NCI-H1436 (cell line): ENCODE data around the gene COQ10B.
"Not testable (repeated sequence)": the region's sequence is repeated elsewhere in the genome, so short reads cannot be mapped to it uniquely, and the experiment has no call there.

Source experiments
- DNase-seq: peaks from one replicate; lab custom pipeline; 2025; lab: John Stamatoyannopoulos, UW

The COQ10B gene

DNA sequence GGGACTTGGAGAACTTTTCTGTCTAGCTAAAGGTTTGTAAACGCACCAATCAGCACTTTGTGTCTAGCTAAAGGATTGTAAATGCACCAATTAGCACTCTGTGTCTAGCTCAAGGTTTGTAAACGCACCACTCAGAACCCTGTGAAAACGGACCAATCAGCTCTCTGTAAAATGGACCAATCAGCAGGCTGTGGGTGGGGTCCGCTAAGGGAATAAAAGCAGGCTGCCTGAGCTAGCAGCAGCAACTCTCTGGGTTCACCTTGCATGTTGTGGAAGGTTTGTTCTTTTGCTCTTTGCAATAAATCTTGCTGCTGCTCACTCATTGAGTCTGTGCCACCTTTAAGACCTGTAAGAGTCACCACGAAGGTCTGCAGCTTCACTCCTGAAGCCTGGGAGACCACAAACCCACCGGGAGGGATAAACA is 2.4 kb upstream of the COQ10B start:
- DNase-seq: not testable (repeated sequence)

DNA sequence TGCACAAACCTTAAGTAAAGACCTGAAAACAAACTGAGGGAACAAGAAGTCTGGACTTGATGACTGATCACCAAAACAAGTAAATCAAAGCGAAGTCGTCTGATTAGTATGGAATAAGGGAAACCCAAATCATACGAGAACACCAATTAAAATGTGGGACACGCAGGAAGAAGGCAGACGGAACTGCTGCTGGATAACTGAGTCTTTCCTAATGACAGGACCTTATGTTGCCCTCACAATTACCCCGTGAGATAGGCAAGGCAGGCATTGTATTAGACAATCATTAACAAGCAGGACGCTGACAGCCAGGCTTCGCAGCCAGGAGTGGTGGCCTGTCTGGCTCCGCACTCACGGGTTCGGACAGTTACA is 614 bp upstream of the COQ10B start:
- no peak for DNase-seq

DNA sequence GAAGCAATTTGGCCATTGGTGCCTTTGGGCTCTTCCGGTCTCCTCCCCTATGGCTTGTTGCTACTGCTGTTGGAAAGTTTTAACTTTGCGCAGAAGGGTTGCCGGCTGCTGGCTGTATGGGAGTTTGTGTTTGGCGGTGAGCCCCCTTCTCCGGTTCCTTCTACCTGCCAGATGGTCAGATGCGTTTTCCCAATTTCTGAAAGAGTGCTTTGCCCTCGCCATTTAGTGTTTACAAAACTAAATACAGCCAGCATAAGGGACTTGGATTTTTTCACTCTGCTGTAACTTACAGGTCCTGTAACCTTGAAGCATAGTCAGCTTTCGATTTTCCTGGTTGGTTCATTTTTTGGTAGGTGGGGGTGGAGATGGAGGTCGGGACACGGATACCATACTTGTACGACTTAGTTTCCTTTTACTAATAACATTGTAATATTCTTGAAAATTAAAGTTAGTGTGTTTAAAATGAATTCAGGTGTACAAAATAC is 604 bp downstream of the COQ10B start:
- no peak for DNase-seq

DNA sequence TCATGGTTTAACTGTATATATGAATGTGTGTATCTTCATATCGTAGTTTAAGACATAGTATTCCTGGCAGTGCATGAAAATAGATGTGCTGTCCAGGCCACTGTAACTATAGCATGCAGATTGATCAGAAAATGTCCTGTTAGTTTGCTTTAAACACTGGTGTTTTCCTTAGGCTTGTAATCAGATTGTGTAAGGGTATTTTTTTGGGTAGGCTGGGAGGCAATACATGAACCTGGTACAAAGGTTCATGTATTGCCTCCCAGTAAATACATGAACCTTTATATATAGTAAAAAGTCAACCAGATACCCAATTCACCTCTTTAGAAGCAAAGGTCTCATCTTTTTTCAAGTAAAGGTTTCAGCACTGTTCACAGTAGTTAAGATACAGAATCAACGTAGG is 1.6 kb downstream of the COQ10B start:
- no peak for DNase-seq

DNA sequence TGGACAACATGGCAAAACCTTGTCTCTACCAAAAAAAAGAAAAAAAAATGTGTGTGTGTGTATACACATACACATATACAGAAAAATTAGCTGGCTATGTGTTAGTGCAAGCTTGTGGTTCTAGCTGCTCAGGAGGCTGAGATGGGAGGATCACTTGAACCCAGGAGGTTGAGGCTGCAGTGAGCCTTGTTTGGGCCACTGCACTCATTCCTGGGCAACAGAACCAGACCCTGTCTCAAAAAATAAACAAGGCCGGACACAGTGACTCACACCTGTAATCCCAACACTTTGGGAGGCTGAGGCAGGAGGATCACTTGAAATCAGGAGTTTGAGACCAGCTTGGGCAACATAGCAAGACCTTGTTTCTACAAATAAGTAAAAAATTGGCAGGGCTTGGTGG is 2.1 kb downstream of the COQ10B start:
- no peak for DNase-seq

DNA sequence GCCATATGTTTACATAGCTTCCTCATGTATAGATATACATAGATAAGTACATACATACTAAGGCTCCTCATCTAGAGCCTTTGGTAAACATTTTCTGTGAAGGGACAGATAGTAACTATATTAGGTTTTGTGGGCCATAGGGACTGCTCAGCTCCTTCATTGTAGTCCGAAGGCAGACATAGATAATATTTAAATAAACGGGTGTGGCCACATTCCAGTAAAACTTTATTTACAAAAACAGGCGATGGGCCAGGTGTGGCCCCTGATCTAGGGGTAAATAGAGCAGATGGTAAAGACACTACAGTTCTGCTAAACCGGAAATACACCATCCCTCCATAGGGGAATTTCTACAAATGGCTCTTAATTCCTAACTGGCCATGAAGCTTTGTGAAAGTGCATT is 7.3 kb downstream of the COQ10B start:
- no peak for DNase-seq

DNA sequence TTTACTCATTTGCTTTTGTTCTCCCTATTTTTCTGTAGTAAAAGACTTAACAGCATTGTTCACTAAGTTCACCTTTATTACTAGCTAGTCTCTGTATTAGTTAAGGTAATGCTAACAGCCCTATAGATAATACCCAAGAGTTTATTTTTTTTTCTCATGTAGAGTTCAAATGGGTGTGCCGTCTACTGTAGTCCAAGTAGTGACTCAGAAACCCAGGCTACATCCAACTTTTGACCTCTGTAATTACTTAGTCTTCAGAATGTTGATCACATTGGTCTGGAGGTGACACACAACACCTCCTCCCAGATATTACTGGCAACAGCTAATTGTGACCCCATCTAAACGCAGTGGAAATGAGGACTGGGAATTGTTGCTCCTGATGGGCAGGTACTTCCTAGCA is 7.7 kb downstream of the COQ10B start:
- DNase-seq: no peak

DNA sequence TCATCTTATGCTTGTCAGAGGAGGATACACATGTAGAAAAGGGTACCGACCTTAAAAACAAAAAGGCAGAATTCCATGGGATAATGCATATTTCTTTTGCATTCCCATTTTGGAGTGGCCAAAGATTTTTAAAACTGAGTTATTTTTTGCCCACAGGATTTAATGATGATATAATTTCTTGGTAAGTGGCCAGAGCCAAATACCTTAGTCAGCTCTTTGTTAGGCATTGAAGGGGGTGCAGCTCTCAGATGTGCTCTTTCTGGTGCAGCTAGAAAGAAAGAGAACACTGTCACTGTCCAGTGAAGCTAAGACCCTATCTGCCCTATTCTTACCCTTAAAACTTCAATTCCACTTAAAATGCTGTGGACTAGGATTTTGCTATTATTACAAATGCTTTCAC is 10.8 kb downstream of the COQ10B start:
- no peak for DNase-seq

DNA sequence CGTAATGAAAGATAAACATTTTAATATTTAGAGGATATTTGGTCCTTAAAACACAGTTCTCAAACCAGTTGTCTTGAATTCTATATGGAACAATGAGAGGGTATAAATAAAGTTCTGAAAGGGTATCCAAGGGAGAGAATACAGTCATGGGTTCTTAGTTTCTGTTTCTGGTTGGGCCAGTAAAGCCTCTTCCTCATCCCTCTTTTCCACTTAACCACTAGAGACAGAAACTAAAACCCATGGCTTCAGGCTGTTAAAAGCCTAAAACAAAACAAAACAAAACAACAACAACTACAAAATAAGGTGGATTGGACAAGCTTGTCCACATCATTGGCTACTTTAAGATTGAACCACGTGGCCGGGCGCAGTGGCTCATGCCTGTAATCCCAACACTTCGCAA is 18.8 kb downstream of the COQ10B start:
- no peak for DNase-seq

DNA sequence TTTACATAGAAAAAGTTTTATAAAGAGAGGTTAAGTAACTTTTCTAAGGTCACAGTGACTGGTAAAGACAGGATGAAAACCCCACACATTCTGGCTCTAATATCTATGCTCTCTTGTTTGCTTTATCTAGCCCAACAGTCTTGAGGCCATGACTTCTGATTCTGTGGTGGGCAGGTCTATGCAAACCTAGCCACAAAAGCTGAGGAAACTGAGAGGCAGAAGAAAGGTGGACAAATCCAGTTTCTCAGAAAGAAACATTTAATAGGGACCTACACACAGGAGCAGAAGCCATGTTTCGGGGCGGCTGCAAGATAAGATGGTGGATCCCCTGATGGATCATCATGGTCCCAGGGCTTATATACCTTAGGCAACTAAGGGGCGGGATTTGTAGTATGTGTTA is 24.4 kb downstream of the COQ10B start:
- no peak for DNase-seq

DNA sequence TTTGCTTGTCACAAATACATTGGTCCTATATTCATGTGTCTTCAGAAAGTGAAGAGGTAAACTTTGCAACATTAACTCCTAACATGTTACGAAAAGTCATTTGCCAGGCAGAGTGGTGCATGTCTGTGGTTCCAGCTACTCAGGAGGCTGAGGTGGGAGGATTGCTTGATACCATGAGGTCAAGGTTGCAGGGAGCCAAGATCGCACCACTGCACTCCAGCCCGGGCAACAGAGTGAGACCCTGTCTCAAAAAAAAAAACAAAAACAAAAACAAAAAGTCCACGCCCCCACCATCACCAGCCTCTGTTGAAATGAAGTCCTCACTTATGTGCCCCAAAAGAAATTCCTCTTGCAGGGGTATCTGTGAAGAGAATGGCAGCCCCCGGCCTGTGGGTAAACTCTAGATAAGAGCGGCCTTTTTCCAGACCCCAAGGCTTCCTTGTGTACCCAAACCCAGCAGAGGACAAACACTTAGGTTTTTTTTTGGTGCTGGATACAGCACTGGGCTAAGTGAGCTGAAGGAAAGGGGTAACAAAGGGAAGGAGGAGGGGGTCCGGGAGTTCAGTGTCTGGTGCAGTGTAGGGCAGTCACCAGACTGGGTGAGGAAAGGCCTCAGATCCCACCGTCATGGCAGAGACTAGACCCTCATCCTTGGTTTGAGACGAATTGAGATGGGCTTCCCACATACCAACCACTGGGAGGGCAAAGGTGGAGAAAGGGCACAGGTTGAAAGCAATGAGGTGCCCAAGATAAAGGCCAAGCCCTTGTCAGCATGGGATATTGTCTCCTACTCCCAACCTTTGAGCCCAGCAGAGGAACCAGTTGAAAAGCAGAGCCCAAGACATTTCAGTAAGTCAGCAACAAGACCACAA is 27.0 kb downstream of the COQ10B start:
- no peak for DNase-seq

DNA sequence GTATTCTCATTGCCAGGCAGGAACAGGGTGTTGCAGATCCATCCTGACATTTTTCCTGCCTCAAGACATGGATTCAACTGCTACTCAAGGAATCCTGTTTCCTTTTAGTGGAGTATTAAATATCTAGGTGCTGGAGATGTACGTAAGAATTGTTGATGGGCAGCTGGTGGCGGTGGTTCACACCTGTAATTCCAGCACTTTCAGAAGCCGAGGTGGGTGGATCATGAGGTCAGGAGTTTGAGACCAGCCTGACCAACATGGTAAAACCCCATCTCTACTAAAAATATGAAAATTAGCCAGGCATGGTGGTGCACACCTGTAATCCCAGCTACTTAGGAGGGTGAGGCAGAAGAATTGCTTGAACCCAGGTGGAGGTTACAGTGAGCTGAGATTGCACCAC is 30.9 kb downstream of the COQ10B start:
- DNase-seq: not testable (repeated sequence)

DNA sequence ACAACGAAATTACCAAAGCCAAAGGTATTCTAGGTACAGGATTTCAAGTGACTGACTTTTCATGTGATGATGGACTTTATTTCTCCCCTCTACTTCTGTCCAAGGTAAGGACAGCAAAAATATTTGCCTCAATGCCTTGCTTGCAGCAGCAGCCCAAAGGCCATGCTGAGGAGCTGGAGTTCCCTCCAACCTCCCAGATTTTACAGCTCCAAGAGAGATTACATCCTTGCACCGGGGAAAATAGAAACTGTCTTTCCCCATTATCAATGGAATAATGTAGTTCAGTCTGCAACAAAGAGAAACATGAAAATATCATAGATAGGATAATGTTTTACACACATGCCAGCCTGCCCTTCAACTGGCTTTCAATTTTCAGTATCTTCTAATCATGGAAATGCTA is 32.8 kb downstream of the COQ10B start:
- DNase-seq: no peak

DNA sequence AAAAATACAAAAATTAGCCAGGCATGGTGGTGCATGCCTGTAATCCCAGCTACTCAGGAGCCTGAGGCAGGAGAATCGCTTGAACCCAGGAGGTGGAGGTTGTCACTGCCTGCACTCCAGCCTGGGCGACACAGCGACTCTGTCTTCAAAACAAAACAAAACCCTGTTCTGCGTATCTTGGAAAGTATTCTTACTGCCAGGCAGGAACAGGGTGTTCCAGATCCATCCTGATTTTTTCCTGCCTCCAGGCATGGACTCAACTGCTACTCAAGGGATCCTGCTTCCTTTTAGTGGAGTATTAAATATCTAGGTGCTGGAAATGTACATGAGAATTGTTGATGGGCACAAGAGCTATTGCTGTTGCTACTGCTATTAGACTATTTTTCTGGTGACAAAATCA is 34.0 kb downstream of the COQ10B start:
- no peak for DNase-seq

DNA sequence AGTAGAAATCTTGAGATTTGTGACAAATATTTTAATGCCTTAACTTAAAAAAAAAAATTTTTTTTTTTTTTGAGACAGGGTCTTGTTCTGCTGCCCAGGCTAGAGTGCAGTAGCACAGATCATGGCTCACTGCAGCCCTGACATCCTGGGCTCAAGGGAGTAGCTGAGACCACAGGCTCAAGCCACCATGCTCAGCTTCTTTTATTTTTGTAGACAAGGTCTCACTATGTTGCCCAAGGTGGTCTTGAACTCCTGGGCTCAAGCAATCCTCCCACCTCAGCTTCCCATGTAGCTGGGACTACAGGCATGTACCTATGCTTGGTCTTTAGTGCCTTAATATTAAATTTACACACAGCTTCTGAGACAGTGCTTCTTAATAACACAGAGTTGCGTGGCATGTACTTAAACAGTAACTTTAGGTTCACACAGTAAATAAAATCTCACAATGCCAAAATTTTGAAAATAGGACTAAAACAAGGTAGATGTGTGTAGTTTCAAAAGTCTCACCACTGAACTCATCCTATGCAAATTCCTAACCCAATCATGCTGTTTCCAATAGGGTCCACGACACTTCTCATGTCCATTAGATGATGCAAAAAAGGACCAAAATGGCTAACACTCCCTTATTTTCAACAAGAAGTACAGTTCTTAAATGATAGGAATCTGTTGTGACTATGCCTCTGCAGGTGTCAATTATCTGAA is 42.2 kb downstream of the COQ10B start:
- no peak for DNase-seq

DNA sequence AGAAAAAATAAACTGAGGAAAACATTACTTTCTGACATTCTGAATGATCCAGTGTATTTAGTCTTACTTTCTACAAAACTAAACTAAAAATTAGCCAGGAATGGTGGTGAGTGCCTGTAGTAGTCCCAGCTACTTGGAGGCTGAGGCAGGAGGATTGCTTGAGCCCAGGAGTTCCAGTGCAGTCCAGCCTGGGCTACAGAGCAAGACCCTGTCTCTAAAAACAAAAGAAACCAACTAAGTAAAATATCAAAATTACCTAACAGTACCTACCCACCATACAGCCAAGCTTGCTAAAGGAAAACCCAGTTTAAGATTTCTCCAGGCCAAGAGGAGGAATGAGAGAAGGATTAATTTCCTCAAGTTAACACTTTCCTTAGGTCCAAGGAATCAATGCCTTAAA is 43.3 kb downstream of the COQ10B start:
- no peak for DNase-seq

DNA sequence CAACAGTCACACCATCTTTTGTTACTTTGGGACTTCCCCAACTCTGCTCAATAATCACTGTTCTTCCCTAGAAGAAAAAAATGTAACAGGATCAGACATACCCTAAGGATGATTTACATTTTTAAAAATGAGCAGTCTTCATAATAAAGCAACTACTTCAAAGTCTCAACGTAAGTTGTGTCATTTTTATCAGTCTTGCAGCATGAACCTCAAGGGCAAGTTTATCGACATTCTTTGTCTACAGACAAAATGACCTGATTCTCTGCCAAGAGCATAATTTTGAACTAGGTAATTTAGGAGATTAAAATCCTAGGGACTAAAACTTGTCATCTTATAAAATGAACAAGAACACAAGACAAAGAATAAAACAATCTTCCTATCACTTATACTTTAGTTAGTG is 44.0 kb downstream of the COQ10B start:
- no peak for DNase-seq

DNA sequence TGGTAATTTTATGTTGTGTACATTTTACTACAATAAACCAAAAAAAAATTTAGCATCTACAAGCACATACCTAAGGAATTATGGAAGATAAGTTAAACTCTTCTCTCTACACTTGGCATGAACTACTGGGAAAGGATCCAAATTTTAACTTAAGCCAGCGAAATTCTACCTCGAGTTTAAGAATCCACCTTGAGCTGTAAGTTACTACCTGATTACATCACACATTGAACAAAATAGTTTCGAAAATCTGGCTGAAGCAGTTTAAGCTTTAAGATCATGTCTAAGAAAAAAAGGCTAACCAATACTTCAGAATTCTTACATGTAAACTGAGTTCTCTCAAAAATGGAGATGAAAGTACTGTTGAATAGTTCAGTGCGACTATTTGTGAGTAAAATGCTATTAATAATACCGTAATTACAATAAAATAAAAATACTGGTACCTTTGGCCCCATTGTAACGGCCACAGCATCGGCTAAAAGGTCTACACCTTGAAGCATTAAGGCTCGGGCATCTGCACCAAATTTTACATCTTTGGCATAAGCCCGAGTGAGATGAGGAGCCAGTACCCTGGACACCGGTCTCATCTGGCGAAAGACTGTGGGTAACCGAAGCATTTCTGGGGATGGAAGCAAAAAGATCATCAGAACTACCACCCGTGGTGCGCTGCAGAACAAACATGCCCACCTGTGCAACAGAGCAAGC is 45.0 kb downstream of the COQ10B start:
- no peak for DNase-seq

DNA sequence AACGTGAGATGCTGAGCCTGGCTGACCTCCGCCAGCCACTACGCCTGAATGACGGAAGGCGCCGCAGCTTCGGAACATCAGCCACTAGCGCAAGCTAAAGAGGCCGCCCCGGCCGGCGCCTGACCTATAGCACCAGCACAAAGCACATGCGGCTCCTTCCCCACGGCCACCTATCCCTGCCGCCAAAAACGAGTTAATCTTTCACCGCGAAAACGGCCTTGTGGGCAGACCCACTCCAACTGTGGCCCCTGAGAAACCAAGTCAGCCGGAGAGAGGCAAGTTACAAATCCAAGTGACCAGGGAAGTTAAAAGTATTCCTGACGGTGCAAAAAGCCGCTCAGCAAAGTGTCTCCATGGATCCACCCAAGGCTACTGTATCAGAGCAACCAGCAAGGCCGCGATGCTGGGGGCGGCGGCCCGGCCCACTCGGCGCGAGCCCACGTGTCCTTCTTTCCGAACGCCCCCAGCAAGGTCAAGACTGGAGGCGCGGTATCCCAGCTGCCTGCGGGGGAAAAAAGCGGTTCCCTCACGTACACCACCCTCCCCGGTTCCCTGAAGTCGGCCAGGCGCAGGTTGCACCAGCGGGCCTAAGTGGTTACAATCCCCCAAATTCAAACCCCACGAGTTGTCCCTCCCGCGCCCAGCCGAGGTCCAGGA is 45.7 kb downstream of the COQ10B start:
- no peak for DNase-seq

DNA sequence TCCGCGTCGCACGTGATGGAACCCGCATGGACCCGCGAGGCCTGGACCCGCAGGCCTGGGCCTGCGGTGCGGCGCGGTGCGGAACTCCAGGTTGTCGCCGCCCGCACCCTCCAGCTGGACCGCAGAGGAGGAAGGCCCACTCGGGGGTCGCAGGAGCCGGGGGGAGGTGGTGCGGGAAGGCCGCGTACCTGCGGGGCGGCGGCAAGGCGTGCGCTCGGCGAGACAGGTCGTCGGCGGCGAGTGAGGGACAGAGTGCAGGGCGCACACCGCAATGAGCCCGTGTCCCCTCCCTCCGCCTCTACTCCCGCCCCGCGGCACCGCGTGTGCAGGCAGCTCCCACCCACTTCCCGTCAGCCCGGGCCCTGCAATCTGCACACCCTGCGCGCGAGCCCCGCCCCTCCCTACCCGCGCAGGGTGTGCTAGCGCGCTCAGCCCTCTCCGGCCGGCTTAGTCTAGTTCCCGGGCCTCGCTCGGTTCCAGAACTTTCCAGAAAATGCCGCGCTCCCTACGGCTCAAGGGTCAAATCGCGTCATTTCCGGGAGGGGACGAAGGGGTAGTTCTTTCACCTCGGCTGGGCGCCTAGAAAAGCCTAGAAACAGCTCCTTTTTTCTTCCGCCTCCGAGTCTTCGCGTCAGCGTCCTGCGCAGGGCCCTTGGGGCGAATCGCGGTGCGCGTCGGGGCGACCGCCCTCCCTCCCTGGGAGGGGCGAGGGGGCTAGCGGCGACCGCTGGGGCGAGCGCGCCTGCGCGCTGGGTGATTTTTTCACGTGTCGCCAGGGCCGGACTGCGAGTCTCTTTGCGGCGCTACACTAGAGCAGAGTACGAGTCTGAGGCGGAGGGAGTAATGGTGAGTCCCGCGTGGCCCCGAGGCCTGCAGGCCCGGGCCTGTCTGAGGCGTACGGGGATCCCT is 46.5 kb downstream of the COQ10B start, which contains the start of the genes HSPD1 and HSPE1:
Gene HSPD1 (minus strand): TSS at position 247 of the 909 bp plus-strand sequence. CDS start 992 bp downstream, outside the sequence.
Gene HSPE1 (plus strand): TSS at position 786 of the 909 bp plus-strand sequence. CDS start 58 bp downstream, at position 844.
- DNase-seq: peak; percentile 97
